Naive thymus-derived CD4-positive, alpha-beta T cell (primary cell): Measurements from ENCODE around the gene GNAL. TPM values are rescaled to one million over a fixed set of nuclear protein-coding genes. Genes with fewer than 3 reads are reported as not detected.

Source experiments
- ATAC-seq: fragments of 150-1000 bp; cut with Tn5 transposase; 2 replicates; pipeline ENCODE4 v1.10.0; 2021; ENCODE audit warnings: mild to moderate bottlenecking, moderate library complexity
- CTCF ChIA-PET: fragments of 350-600 bp; sonication (Branson Sonifier 250); formaldehyde crosslinking; loops from one replicate; lab custom pipeline; 2021; ENCODE audit warnings: antibody characterized with exemption; lab: Charles Lee
- POLR2A ChIA-PET: fragments of 350-600 bp; sonication (Branson Sonifier 250); formaldehyde crosslinking; loops from one replicate; lab custom pipeline; 2021; ENCODE audit warnings: antibody characterized with exemption, inconsistent platforms; lab: Charles Lee
- DNase-seq, 9 donors: peaks; one replicate each; pipeline versions ENCODE4 v3.0.0 to v3.0.0-alpha.2; 2020 to 2022; ENCODE audit warnings: mixed read lengths in 1 of 9
- H3K27ac ChIP-seq: one replicate; pipeline ENCODE4 v1.7.0; 2013; ENCODE audit warnings: mild to moderate bottlenecking, low read depth, low read length, moderate library complexity
- H3K27me3 ChIP-seq, 2 donors: one replicate each; pipeline ENCODE4 v1.7.0; 2013; ENCODE audit warnings: low read length in 2 of 2, mild to moderate bottlenecking in 2 of 2, moderate library complexity in 2 of 2; ENCODE audit not compliant: control insufficient read depth in 2 of 2, insufficient read depth in 2 of 2
- H3K36me3 ChIP-seq, 3 experiments: 1 replicate in 2 of 3; 2 replicates in 1 of 3; pipeline ENCODE4 v1.7.0; 2013; ENCODE audit warnings: low read length in 3 of 3, mild to moderate bottlenecking in 3 of 3, moderate library complexity in 1 of 3; ENCODE audit not compliant: insufficient read depth in 3 of 3, control insufficient read depth in 2 of 3
- H3K4me1 ChIP-seq, 2 donors: one replicate each; pipeline ENCODE4 v1.7.0; 2013; ENCODE audit warnings: low read length in 2 of 2, mild to moderate bottlenecking in 2 of 2, moderate library complexity in 1 of 2; ENCODE audit not compliant: control insufficient read depth in 2 of 2, insufficient read depth in 2 of 2
- H3K4me3 ChIP-seq: 2 replicates; pipeline ENCODE4 v1.7.0; 2013; ENCODE audit warnings: mild to moderate bottlenecking, low read length
- H3K9me3 ChIP-seq, 3 experiments: 1 replicate in 2 of 3; 2 replicates in 1 of 3; pipeline ENCODE4 v1.7.0; 2013; ENCODE audit warnings: low read length in 3 of 3; ENCODE audit not compliant: control insufficient read depth in 2 of 3
- H3K27ac Mint-ChIP-seq, 9 donors: one replicate each; pipeline ENCODE4 v1.8.0; 2020 to 2022; ENCODE audit warnings: mixed read lengths in 9 of 9, mild to moderate bottlenecking in 8 of 9, moderate library complexity in 5 of 9, inconsistent platforms in 2 of 9
- H3K27me3 Mint-ChIP-seq, 5 donors: one replicate each; pipeline ENCODE4 v1.8.0; 2021 to 2022; ENCODE audit warnings: mixed read lengths in 5 of 5, mild to moderate bottlenecking in 1 of 5
- H3K36me3 Mint-ChIP-seq, 5 donors: one replicate each; pipeline ENCODE4 v1.8.0; 2020 to 2022; ENCODE audit warnings: mixed read lengths in 5 of 5, mild to moderate bottlenecking in 3 of 5, inconsistent platforms in 1 of 5
- H3K4me1 Mint-ChIP-seq, 7 donors: one replicate each; pipeline ENCODE4 v1.8.0; 2020 to 2022; ENCODE audit warnings: mixed read lengths in 7 of 7, mild to moderate bottlenecking in 3 of 7, inconsistent platforms in 1 of 7
- H3K4me3 Mint-ChIP-seq, 10 donors: one replicate each; pipeline ENCODE4 v1.8.0; 2020 to 2022; ENCODE audit warnings: mild to moderate bottlenecking in 10 of 10, mixed read lengths in 10 of 10, moderate library complexity in 6 of 10, inconsistent platforms in 2 of 10
- H3K9me3 Mint-ChIP-seq, 11 donors: one replicate each; pipeline ENCODE4 v1.8.0; 2020 to 2022; ENCODE audit warnings: mixed read lengths in 11 of 11, mild to moderate bottlenecking in 4 of 11, inconsistent platforms in 1 of 11, moderate library complexity in 1 of 11
- intact Hi-C, 2 donors: fragments of 100-400 bp; cut with micrococcal nuclease; formaldehyde crosslinking; loops; one replicate each; pipeline ENCODE4 v1.15.1; 2023
- polyA plus RNA-seq, 2 donors: library from polyadenylated mRNA; unstranded; fragments of 300-500 nt; fragmentation: Illumina TruSeq; gene quantifications; one replicate each; pipeline ENCODE4 v1.2.3, GENCODE V29; 2021
- total RNA-seq, 6 experiments: library from RNA in 5 of 6; stranded (reverse) in 5 of 6; gene quantifications; 1 replicate in 5 of 6; 2 replicates in 1 of 6; pipeline ENCODE4 v1.2.3 and lab custom pipeline; 2021 to 2026

Gene GNAL
- total and polyA plus RNA-seq, 7 experiments from 2014 or later: 0.09 to 1.4 (median 0.67) TPM

GRCh38 chr18:11654736-11655605 lies 34.1 kb upstream of the GNAL start:
- CTCF ChIA-PET: interaction anchor here (1.3 kb wide), 1 partner anchor 384 kb away, joined by 3 read pairs; no protein-coding TSS in a partner anchor
- Histone ChIP-seq H3K36me3 (no peaks in the 10 kb centered on the region), H3K9me3 (no peaks in the 10 kb centered on the region), H3K4me1 (no peaks in the 10 kb centered on the region), H3K4me3 (no peak overlapping the region), H3K27me3 (no peaks in the 10 kb centered on the region), H3K27ac (no peak overlapping the region)
- ATAC-seq (peak; percentile 34), DNase-seq (peak in 4 of 9 donors; percentile 8 to 55 (median 16))
- peaks cover 0 to 12% (median 0%) of the 10 kb centered on the region in 11 donors for H3K9me3 Mint-ChIP-seq
- peaks cover 0 to under 1% (median 0%) of the 10 kb centered on the region in 5 donors for H3K36me3 Mint-ChIP-seq
- H3K27ac Mint-ChIP-seq: no peak overlapping the region
- H3K4me3 Mint-ChIP-seq: peak overlapping the region in 2 of 10 donors; percentile 11 to 12
- POLR2A ChIA-PET: no interaction called here
- intact Hi-C loops: loop anchor here (1.0 to 5.0 kb wide), 3 partner anchors 87 to 582 kb away; no protein-coding TSS in a partner anchor
- peaks cover 33 to 63% (median 46%) of the 10 kb centered on the region in 5 donors for H3K27me3 Mint-ChIP-seq
- H3K4me1 Mint-ChIP-seq: peaks cover 0 to 6% (median 0%) of the 10 kb centered on the region in 7 donors

- H3K36me3 Mint-ChIP-seq: no peaks in the 10 kb centered on the region
- Histone ChIP-seq H3K4me3 (no peak overlapping the region), H3K4me1 (no peaks in the 10 kb centered on the region), H3K27me3 (no peaks in the 10 kb centered on the region), H3K9me3 (no peaks in the 10 kb centered on the region), H3K36me3 (no peaks in the 10 kb centered on the region), H3K27ac (no peak overlapping the region)
- CTCF ChIA-PET: interaction anchor here (1.3 kb wide), 1 partner anchor 383 kb away, joined by 3 read pairs; no protein-coding TSS in a partner anchor
- H3K4me1 Mint-ChIP-seq: peaks cover 0 to 6% (median 0%) of the 10 kb centered on the region in 7 donors
- intact Hi-C loops: loop anchor here (1.0 to 5.0 kb wide), 3 partner anchors 87 to 582 kb away; no protein-coding TSS in a partner anchor
- no peak for DNase-seq
- peak overlapping the region in 2 of 10 donors; percentile 11 to 12 for H3K4me3 Mint-ChIP-seq
- POLR2A ChIA-PET: no interaction called here
- H3K27ac Mint-ChIP-seq: no peak overlapping the region
- H3K27me3 Mint-ChIP-seq: peaks cover 33 to 60% (median 45%) of the 10 kb centered on the region in 5 donors
- peaks cover 0 to 7% (median 0%) of the 10 kb centered on the region in 11 donors for H3K9me3 Mint-ChIP-seq
- ATAC-seq: no peak
Observed at GRCh38 chr18:11655606-11655932, 33.5 kb upstream of the GNAL start.

- H3K4me1 ChIP-seq: no peaks in the 10 kb centered on the region
- H3K27ac Mint-ChIP-seq: no peak overlapping the region
- intact Hi-C loops: loop anchor here (5.0 kb wide), 2 partner anchors 85 to 580 kb away; no protein-coding TSS in a partner anchor
- H3K9me3 ChIP-seq: no peaks in the 10 kb centered on the region
- H3K4me1 Mint-ChIP-seq: peaks cover 0 to 6% (median 0%) of the 10 kb centered on the region in 7 donors
- H3K9me3 Mint-ChIP-seq: peaks cover 0 to 4% (median 0%) of the 10 kb centered on the region in 11 donors
- ChIA-PET CTCF (no interaction called here), POLR2A (no interaction called here)
- H3K4me3 ChIP-seq: no peak overlapping the region
- no peak overlapping the region for H3K4me3 Mint-ChIP-seq
- H3K27me3 ChIP-seq: no peaks in the 10 kb centered on the region
- H3K27ac ChIP-seq: no peak overlapping the region
- peaks cover 26 to 51% (median 39%) of the 10 kb centered on the region in 5 donors for H3K27me3 Mint-ChIP-seq
- no peaks in the 10 kb centered on the region for H3K36me3 ChIP-seq
- ATAC-seq (no peak), DNase-seq (no peak)
- no peaks in the 10 kb centered on the region for H3K36me3 Mint-ChIP-seq
Observed at GRCh38 chr18:11657152-11657551, 31.9 kb upstream of the GNAL start.

GRCh38 chr18:11657554-11657953 lies 31.5 kb upstream of the GNAL start:
- no peaks in the 10 kb centered on the region for H3K9me3 ChIP-seq
- intact Hi-C loops: loop anchor here (5.0 kb wide), 2 partner anchors 85 to 580 kb away; no protein-coding TSS in a partner anchor
- H3K4me3 ChIP-seq: no peak overlapping the region
- H3K36me3 Mint-ChIP-seq: no peaks in the 10 kb centered on the region
- no peaks in the 10 kb centered on the region for H3K27me3 ChIP-seq
- peaks cover 0 to 6% (median 0%) of the 10 kb centered on the region in 7 donors for H3K4me1 Mint-ChIP-seq
- H3K36me3 ChIP-seq: no peaks in the 10 kb centered on the region
- no peak overlapping the region for H3K27ac ChIP-seq
- no peaks in the 10 kb centered on the region for H3K4me1 ChIP-seq
- ChIA-PET CTCF (no interaction called here), POLR2A (no interaction called here)
- H3K27me3 Mint-ChIP-seq: peaks cover 26 to 50% (median 39%) of the 10 kb centered on the region in 5 donors
- peaks cover 0 to 4% (median 0%) of the 10 kb centered on the region in 11 donors for H3K9me3 Mint-ChIP-seq
- DNase-seq: no peak
- no peak overlapping the region for H3K4me3 Mint-ChIP-seq
- no peak overlapping the region for H3K27ac Mint-ChIP-seq
- ATAC-seq: no peak

GRCh38 chr18:11658019-11658418 lies 31.0 kb upstream of the GNAL start:
- no peaks in the 10 kb centered on the region for H3K36me3 ChIP-seq
- ATAC-seq (no peak), DNase-seq (no peak)
- H3K4me3 ChIP-seq: no peak overlapping the region
- no peaks in the 10 kb centered on the region for H3K27me3 ChIP-seq
- no peaks in the 10 kb centered on the region for H3K36me3 Mint-ChIP-seq
- no peaks in the 10 kb centered on the region for H3K9me3 ChIP-seq
- no peak overlapping the region for H3K27ac ChIP-seq
- no peak overlapping the region for H3K27ac Mint-ChIP-seq
- H3K9me3 Mint-ChIP-seq: peaks cover 0 to 4% (median 0%) of the 10 kb centered on the region in 11 donors
- no peaks in the 10 kb centered on the region for H3K4me1 ChIP-seq
- intact Hi-C loops: loop anchor here (5.0 kb wide), 2 partner anchors 84 to 579 kb away; no protein-coding TSS in a partner anchor
- POLR2A ChIA-PET: no interaction called here
- peaks cover 0 to 6% (median 0%) of the 10 kb centered on the region in 7 donors for H3K4me1 Mint-ChIP-seq
- CTCF ChIA-PET: no interaction called here
- no peak overlapping the region for H3K4me3 Mint-ChIP-seq
- H3K27me3 Mint-ChIP-seq: peaks cover 25 to 49% (median 39%) of the 10 kb centered on the region in 5 donors

- intact Hi-C loops: loop anchor here (5.0 kb wide), 2 partner anchors 83 to 578 kb away; no protein-coding TSS in a partner anchor
- Histone ChIP-seq H3K4me1 (no peaks in the 10 kb centered on the region), H3K27ac (no peak overlapping the region), H3K36me3 (no peaks in the 10 kb centered on the region), H3K27me3 (no peaks in the 10 kb centered on the region), H3K4me3 (no peak overlapping the region), H3K9me3 (no peaks in the 10 kb centered on the region)
- ChIA-PET CTCF (no interaction called here), POLR2A (no interaction called here)
- no peak for DNase-seq
- no peak overlapping the region for H3K27ac Mint-ChIP-seq
- H3K4me1 Mint-ChIP-seq: peaks cover 0 to 6% (median 0%) of the 10 kb centered on the region in 7 donors
- no peak overlapping the region for H3K4me3 Mint-ChIP-seq
- H3K9me3 Mint-ChIP-seq: peaks cover 0 to 4% (median 0%) of the 10 kb centered on the region in 11 donors
- H3K27me3 Mint-ChIP-seq: peaks cover 23 to 39% (median 34%) of the 10 kb centered on the region in 5 donors
- no peak for ATAC-seq
- H3K36me3 Mint-ChIP-seq: no peaks in the 10 kb centered on the region
Observed at GRCh38 chr18:11658989-11659388, 30.1 kb upstream of the GNAL start.
